Measurements from ENCODE around the gene SLC15A2. TPM values are rescaled to one million over a fixed set of nuclear protein-coding genes. Genes with fewer than 3 reads are reported as not detected.

SLC15A2 gene, protein sequence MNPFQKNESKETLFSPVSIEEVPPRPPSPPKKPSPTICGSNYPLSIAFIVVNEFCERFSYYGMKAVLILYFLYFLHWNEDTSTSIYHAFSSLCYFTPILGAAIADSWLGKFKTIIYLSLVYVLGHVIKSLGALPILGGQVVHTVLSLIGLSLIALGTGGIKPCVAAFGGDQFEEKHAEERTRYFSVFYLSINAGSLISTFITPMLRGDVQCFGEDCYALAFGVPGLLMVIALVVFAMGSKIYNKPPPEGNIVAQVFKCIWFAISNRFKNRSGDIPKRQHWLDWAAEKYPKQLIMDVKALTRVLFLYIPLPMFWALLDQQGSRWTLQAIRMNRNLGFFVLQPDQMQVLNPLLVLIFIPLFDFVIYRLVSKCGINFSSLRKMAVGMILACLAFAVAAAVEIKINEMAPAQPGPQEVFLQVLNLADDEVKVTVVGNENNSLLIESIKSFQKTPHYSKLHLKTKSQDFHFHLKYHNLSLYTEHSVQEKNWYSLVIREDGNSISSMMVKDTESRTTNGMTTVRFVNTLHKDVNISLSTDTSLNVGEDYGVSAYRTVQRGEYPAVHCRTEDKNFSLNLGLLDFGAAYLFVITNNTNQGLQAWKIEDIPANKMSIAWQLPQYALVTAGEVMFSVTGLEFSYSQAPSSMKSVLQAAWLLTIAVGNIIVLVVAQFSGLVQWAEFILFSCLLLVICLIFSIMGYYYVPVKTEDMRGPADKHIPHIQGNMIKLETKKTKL
- total RNA-seq = 0.11 and 0.75 TPM in 2 replicates

DNA sequence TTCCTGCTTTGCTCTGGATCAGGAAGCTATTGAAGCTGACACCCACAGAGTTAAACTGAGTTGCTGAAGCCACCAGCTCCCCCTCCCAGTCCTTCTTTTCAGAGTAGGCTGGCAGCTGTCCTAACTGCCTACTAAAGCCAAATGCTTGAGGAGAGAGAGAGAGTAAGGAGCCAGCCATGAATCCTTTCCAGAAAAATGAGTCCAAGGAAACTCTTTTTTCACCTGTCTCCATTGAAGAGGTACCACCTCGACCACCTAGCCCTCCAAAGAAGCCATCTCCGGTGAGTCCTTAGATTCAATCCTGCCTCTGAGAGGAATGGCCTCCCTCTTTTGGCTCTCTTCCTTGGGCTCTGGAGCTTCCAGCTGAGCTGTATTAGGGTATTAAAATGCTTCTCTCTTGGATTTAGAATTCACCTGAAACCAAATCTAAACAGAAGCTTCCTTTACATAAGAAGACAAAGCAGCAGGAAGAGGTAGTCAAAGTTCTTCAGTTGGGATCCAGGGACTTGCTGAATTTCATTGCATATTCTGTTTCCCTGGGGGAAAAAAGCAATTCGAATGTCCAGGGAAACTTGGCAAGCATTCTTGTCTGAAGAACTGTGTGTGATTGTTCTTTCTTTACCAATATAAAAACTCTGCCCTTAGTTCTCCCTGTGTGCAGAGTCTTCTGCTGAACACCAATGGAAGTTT, at the start of gene SLC15A2:
TSS of gene SLC15A2 (plus strand) at position 101 of the 690 bp plus-strand sequence. CDS start at position 177, 76 bp downstream.

Other genes with a start within 250 kb of the SLC15A2 start
- 2.1 and 2.5 TPM in 2 replicates for gene HCLS1, start 233.5 kb upstream of the SLC15A2 start, total RNA-seq
- 57.1 and 94.1 TPM in 2 replicates for gene GOLGB1, start 144.7 kb upstream of the SLC15A2 start, total RNA-seq
- 19.7 and 22.8 TPM in 2 replicates for gene IQCB1, start 59.3 kb upstream of the SLC15A2 start, total RNA-seq
- 2.2 and 3.4 TPM in 2 replicates for gene EAF2, start 59.2 kb upstream of the SLC15A2 start, total RNA-seq
- gene ILDR1, start 127.8 kb downstream of the SLC15A2 start, total RNA-seq = not detected in 2 replicates
- gene CD86, start 161.0 kb downstream of the SLC15A2 start, total RNA-seq = under 0.01 TPM in 1 of 2 replicates, not detected in the other